T1000 (cell line): ENCODE data around the gene RIOK2.
"Not testable (repeated sequence)": the region's sequence is repeated elsewhere in the genome, so short reads cannot be mapped to it uniquely, and the experiment has no call there.

Experiments used
- DNase-seq: peaks from one replicate; lab custom pipeline; 2025; ENCODE audit warnings: mixed read lengths; lab: John Stamatoyannopoulos, UW

RIOK2 gene

DNA sequence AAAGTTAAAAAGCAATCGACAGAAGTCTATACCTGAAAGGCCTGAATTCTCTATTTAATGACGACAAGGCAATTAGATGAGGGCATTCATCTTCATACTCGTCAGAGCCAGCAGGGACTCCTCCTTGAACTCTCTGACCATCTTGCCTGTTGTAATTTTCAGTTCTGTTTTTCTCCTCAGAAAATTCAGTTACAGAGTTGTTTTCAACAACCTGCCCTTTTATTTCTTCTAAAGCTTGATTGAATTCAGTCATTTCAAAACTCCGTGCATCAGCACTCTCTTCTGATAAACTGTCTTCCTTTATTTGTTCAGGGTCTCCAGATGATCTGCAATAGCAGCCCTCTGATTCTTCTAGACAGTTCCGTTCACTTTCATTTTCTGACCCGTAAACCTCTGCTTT is 15.6 kb downstream of the RIOK2 start:
- no peak for DNase-seq

DNA sequence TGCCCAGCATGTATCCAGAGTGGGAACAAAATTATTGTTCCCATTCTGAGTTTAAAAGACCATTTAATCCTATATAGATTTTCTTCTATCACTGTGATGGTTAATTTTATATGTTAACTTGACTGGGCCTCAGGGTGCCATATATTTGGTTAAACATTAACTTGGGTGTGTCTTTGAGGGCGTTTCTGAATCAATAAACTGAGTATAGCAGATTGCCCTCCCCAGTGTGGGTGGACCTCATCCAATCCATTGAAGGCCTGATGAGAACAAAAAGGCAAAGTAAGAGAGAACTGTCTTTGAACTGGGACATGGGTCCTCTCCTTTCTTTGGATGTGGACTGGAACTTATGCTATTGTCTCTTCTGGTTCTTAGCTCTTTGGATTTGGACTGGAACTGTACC is 17.3 kb downstream of the RIOK2 start:
- no peak for DNase-seq

DNA sequence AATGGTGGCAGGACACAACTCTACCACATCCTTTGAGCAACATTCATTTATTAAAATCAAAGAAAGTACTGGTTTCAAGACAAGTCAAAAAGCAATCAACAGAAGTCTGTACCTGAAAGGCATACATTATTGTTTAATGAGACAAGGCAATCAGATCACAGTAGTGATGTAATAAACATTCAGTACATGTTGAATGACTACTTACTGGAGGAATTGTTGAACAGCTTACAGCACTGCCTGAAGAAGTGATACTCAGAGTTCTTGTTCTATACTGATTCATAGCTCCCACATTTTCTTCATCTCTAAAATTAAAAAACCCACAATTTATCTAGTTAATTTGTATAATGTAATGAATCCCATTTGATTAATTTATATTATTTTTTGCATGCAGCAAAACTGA is 18.2 kb downstream of the RIOK2 start:
- no peak for DNase-seq

DNA sequence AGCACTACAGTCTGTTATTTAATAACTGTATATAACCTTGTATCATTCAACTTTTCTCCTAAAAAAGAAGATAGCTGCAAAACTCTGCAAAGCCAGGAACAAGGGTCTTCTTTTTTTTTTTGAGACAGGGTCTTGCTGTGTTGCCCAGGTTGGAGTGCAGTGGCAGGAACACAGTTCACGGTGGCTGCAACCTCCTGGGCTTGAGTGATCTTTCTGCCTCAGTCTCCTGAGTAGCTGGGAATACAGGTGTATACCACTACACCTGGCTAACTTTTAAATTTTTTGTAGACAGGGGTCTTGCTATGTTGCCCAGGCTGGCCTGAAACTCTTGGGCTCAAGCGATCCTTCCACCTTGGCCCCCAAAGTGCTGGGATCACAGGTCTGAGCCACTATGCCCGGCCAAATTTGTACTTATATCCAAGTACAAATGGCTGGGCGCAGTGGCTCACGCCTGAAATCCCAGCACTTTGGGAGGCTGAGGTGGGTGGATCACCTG is 19.2 kb downstream of the RIOK2 start:
- DNase-seq: no peak

DNA sequence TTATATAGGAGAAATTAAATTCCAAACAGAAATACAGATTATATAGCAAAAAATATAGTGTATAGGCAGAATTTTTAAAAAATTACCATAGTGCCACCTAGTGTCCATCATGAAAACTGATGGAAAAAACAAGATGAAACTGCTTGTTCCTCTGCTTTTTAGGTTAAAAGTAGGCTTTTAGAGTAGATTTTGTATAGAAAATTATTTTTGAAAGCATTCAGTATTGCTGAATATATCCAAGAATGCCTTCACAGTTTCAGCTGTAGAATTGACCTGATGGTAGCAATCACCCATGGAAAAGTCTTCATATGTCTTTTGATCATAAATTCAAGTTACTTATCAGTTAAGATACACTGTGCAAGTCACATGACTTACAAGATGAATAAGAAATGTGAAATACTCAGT is 19.7 kb downstream of the RIOK2 start:
- DNase-seq: no peak

DNA sequence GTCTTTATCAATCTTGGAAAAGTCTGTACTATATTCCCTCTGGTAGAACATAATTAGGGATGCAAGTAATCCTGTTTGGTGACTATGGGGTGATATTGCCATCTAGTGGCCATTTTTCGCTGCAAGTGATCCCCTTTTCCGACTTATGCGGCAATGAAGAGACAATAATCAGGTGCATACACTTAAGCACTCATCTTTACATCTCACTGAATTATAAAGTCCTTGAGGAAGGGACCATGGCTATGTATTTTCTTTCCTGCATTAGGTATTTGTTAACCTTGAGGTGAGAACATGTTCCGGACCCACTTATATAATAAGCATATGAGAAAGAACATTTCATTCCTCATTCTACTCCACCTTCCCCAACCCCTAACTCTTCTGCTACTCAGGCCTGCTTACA is 21.0 kb downstream of the RIOK2 start:
- DNase-seq: peak; percentile 30

DNA sequence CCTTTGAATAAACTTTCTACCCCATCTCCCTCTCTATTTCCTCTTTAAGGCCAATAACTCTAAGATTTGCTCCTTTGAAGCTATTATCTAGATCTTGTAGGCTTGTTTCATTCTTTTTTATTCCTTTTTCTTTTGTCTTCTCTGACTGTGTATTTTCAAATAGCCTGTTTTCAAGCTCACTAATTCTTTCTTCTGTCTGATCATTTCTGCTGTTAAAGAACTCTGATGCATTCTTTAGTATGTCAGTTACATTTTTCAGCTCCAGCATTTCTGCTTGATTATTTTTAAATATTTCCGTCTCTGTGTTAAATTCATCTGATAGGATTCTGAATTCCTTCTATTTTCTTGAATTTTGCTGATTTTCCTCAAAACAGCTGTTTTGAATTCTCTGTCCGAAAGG is 25.4 kb downstream of the RIOK2 start:
- DNase-seq: no peak

DNA sequence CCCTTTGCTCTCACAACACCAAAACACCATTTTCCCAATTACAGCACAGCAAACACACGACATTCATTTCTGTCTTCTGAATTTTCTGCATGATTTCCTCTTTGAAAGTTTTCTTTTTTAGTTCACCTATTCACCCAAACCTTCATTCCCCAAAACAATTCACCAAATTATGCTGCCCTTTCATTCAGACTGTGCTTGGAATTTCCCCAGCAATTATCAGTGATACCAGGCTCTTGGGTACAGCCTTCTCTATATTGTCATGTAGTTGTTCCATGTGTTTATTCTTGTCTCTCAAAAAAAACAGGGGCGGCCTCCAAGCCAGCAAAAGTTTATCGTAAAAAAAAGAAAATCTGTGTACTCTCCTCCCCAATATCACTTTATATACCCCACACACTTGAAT is 31.7 kb downstream of the RIOK2 start:
- no peak for DNase-seq

DNA sequence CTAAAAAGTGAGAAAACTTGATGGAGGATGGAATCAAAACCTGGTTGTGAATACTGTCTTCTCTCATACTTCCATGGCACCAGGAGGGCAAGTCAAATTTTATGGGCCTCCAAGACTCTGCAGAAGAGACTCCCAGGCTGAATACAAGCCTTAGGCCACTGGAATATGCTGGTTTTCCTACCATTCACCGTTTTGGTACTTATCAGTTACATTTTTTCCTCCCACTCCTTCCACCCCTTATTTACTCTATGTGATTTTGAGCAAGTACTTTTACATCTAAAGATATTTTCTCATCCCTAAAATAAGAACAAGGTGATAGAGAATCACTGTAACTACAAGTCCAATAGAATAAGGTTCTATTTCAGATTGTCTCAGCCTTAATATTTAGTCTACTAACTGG is 32.6 kb downstream of the RIOK2 start:
- no peak for DNase-seq

DNA sequence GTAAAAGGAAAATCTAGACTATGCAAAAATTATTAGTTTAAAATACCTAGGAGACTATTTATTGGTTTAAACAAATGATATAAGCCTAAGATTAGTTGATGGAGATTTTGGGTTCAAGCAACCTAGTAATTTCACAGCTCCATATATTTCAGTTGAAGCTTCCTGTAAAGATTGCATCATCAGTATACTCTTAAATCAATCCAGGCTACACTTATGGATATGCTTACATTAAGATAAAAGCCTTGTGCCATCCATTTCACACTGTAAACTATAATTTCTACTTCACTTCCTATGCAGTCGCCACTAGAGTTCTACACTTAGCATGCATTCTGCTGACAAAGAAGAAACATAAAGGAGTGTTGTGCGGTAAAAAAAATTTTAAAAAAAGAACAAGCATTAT is 33.3 kb downstream of the RIOK2 start:
- DNase-seq: no peak

DNA sequence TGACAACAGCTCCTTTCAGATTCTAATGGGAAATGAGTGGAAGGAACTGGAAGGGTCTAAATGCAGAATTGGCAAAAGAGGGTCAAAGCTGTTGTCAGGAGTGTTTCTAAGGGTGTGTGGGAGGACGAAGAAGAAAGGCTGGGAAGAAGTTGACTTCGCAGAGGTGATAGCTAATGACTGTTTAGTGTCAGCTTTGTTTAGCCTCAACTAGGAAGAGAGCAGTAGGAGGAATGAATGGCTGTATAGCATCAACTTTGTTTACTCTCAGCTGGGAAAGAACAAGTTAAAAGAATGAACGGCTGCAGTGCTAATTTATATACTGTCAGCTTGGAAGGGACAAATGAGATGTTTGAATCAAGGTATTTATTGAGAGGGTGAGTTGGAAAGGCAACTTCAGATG is 34.8 kb downstream of the RIOK2 start:
- DNase-seq: no peak

DNA sequence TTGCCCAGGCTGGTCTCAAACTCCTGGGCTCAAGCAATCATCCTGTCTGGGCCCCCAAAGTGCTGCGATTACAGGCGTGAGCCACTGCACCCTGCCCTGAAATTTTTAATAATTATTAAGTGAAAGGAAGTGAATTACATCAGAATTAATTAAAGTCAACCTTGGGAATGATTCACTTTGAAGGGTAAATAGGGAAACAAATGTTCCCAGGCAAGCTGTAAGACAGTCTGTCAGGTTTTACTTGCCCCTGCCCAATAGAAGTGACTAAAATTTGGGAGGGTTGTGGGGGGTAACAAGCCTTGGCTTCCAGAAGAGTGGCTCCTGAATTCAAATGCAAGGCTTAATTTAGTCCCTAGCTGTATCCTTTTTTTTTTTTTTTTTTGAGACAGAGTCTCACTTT is 39.3 kb downstream of the RIOK2 start:
- no peak for DNase-seq

DNA sequence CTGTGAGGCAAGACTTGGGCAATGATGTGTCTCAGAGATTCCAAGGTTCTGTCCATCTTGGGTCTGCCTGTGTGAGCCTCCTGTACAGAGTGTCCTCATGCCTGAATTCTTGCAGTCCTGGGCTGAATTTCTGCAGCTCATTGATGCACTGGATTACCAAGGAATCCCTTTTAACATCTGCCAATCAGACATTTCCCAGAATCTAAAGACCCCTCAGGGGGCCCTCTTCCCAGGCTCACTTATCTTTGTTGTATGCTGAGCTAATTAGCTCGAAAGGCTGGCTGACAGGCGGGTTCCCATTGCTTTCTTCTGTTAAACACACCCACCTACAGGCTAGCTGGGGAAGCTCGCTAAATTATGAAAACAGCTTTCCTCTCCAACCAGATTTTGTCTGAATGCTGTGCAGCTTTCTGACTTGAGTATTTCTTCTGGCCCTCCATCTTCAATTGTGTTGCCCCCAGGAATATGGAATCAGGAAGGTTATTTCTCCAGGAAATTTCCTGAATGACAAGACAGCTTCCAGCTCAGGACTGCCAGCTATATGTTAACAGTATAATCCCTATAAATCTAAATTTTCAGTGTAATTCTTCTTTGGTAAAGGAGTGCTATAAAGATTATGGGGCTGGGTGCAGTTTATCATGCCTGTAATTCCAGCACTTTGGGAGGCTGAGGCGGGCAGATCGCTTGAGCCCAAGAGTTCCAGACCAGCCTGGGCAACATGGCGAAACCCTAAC is 40.4 kb downstream of the RIOK2 start, which contains the start of gene LIX1:
Gene LIX1, minus strand, starts transcription at position 91 of the 734 bp plus-strand sequence. Its CDS starts 35 bp downstream, at position 56.
- DNase-seq: no peak

DNA sequence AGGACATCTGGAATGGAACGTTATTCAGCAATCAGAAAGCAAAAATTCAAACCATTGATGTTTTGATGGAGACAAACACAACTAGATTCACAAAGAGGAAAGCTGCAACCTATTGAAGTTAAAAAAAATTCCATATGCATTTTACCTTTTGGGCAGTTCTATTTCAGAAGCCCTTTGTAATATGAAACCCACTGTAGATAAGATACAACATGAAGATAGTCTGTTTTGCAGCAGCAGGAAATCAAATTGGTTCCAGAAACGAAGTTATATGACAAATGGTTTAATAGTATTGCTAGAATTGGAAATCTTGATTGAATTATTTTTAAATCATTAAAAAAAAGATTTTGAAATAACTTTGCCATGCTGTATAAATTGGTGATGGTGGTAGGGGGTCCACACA is 41.5 kb downstream of the RIOK2 start:
- no peak for DNase-seq

DNA sequence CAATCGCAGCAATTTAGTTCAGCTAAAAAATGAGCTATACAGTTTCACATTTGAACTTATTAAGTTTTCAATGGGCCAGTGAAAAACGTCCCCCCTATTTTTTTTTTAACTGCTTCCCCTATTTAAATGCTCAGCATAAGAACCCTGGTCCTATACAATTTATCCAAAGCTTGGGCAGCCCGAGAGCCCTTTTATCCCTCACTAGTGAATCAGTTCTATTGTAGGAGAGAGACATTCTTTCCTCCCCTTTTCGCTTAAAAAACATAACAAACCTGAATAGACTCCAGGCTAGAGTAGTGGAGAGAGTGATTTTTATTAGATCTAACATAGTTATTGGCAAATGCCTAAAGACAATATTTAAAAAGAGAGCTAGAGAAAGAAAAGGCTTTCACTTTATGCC is 42.0 kb downstream of the RIOK2 start:
- DNase-seq: no peak

DNA sequence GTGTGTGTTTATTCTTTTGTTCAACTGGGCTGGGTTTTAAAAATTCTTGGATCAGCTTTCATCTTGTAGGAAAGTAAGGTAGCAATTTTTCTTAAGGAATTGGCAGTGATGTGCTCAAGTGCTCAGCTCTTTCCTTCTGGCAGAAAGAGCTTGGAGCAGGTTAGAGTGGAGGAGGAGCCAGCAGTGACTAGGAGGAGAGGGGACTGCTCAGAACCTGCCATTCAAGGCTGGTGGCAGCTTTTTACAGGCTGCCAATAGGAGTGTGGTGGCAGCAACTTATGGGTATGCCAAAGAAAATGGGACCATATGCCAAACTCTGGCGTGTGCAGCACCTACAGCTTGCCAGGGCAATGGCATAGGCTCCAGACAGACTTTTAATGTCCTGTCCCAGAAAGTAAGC is 42.8 kb downstream of the RIOK2 start:
- DNase-seq: not testable (repeated sequence)

DNA sequence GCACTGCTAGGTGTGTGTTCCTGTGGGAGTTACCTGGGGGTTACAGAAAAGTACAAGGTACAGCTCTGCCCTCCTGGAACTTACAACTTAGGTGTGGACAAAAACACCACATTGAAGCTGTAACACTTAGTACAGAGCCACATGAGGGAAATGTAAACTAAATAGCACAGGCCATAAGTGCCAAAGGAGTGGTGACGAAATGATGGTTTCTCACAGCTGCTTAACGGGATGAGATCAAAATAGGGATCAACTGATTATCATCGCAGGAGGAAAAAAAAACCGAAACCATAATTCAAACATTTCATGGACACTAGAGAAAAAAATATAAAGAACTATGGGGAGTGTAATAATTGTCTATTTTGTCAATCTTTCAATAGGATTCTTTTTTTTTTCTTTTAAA is 46.6 kb downstream of the RIOK2 start:
- DNase-seq: no peak

DNA sequence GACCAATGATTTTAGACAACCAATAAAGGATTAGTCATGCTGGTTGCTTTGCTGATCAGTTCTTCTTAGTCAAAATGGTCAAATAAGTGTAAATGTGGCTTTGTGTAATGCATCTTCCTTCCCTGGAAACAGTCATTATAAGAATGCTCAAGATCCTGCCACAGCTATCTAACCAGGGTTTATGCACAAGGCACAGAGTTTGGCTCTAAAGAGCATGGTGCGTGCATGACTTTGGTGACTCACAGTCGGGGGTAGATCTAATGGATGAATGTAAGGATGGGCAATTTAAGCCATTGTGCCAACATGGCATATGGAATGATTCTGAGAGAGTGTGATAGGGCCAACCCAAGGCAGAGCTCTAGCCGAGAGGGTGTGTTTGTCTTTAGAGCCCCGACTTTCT is 47.2 kb downstream of the RIOK2 start:
- no peak for DNase-seq

DNA sequence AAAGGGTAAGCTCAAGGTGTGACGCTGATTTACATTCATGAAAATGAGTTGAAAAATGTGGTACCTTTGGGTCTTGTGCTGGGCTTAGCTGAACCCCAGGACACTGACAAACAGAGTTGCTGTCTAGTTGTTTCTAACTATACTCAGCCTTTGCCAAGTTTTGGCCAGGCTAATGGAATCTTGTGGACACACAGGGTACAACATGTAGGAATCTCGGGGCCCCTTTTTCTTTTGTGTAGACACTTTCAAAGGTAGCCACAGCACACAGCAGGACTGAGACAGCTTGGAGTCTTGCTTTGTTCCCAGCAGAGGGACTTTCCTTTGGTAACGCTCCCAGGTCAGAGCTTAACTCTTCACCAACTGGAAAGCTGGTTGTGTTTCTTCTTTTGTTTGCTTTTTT is 48.4 kb downstream of the RIOK2 start:
- DNase-seq: no peak

DNA sequence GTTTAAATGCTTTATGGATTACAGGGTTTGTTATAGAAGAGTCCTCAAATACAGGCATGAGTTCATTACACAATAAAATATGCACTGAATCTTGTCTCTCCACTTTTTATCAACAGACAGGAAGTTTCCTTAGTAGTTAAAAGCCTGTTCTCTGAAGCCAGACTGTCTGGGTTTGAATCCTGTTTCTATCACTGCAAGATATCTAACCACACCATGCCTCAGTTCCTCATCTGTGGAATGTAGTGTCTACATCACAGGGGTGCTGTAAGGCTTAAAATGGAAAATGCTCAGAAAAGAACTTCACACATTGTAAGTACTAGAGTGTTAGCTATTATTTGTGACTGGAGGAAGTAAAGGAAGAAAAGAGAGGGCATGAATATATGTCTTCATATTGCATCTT is 49.9 kb downstream of the RIOK2 start:
- no peak for DNase-seq

DNA sequence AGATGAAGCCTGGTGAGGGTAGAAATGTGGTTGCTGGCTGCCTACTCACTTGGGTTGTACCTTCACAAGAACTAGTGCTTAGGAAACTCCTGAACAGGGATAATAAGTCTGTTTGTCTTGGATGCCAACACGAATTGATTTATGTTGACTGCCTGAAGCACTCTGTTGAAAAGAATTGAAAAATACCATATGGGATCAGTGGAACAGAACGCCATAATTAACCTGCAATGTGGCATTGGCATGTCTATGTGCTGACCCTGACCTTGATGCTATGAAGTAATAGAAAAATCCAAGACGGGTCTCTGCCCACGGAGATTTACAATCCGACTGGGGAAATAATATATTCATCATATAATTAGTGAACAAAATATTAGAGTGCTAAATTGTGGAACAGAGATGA is 51.1 kb downstream of the RIOK2 start:
- DNase-seq: no peak

DNA sequence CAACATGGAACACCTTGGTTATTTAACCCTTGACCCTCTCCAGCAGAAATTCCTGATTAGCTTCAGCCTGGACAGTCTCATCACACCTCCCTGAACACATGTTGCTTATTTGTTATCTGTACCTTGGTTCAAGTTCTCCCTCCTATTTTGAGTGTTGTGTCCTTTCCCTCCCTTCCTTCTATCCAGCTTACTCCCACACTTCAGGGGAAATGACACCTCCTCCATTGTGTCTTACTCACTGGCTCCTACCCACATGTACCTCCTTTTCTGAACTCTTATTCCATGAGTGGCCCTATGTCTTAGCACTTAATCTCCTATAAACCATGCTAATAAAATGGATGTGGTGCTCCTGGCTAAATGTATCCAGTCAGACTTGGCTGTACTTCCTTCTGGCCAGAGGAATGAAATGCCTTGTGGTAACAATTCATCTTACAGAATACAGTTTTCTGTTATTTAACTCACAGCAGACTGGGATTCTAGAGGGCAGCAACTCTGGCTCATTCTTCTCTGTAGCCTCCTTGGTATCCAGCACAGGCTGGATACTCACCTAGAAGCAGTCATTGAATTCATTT is 51.8 kb downstream of the RIOK2 start:
- no peak for DNase-seq

DNA sequence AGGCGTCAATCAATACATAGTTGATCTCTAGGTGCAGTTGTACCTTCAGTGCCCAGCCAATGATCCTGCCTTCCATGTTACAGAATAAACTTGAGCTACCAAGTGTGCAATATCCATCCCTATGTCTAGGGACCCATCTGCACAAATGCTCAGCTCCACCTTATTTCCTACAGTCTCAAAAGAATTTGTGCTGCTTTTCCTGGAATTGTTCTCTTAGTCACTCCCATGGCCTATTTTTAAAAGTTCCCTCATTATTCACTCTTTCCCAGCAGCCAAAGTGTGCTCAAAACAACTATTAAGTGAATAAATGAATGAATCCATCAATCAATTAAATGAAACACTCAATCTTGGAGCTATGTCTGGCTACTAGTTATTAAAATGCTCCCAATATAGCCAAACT is 55.3 kb downstream of the RIOK2 start:
- DNase-seq: no peak

DNA sequence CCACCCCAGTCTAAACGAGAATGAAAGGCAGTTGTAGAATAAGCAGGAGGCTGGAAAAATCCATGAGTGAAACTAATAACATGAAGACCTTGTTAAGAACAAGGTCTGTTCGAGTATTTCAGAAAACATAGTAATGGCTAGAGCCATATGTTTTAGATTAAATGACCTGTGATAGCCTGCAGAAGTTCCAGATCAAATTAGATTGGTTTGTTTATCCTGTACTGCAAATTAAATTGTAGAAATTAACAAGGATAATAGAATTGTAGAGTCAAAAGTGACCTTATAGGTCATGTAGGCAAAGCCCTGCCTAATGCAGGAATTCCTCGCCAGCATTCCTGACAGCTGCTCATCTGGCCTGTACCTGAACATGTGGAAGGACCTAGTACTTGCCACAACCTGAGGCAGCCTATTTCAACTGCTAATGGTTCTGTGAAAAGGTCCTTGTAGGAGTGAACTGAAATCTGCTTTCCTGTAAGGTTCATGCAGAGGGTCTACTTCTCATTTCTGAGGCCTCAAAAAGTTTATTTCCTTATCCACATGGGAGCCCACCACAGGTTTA is 57.8 kb downstream of the RIOK2 start:
- no peak for DNase-seq
